HG03103 (cell line): Measurements from ENCODE around the gene FANCD2.
"Not testable (repeated sequence)": the region's sequence is repeated elsewhere in the genome, so short reads cannot be mapped to it uniquely, and the experiment has no call there.

Experiments used
- ATAC-seq: cut with Tn5 transposase; IDR thresholded peaks from one replicate; pipeline ENCODE4 v1.9.1; 2021; ENCODE audit warnings: low read depth; ENCODE audit not compliant: unreplicated experiment

The FANCD2 gene

GRCh38 chr3:10093678-10094077 lies 67.4 kb downstream of the FANCD2 start:
- no peak for ATAC-seq

GRCh38 chr3:10099041-10099440 lies 72.8 kb downstream of the FANCD2 start:
- ATAC-seq, result no peak

- ATAC-seq, result no peak
Observed at GRCh38 chr3:10106919-10107318, 80.7 kb downstream of the FANCD2 start.

GRCh38 chr3:10108091-10108490 lies 81.9 kb downstream of the FANCD2 start, which contains the start of gene FANCD2OS:
FANCD2OS (minus strand) TSS chr3:10108255; CDS start chr3:10104774, 3,481 bp downstream.
- ATAC-seq, result no peak

- ATAC-seq, result peak; percentile 89
Observed at GRCh38 chr3:10115326-10116137, 89.3 kb downstream of the FANCD2 start, which contains the start of gene BRK1. BRK1 (plus strand) TSS chr3:10115675; CDS start chr3:10115702, 27 bp downstream.

- no peak for ATAC-seq
Observed at GRCh38 chr3:10116138-10116460, 89.9 kb downstream of the FANCD2 start.

GRCh38 chr3:10116928-10117327 lies 90.7 kb downstream of the FANCD2 start:
- ATAC-seq, result no peak

- ATAC-seq, result no peak
Observed at GRCh38 chr3:10119376-10119775, 93.1 kb downstream of the FANCD2 start.

- no peak for ATAC-seq
Observed at GRCh38 chr3:10121064-10121463, 94.8 kb downstream of the FANCD2 start.

- no peak for ATAC-seq
Observed at GRCh38 chr3:10122724-10123123, 96.5 kb downstream of the FANCD2 start.

- ATAC-seq, result not testable (repeated sequence)
Observed at GRCh38 chr3:10135872-10136271, 109.6 kb downstream of the FANCD2 start.

GRCh38 chr3:10136426-10137005 lies 110.3 kb downstream of the FANCD2 start:
- ATAC-seq, result no peak

GRCh38 chr3:10137178-10137577 lies 110.9 kb downstream of the FANCD2 start:
- no peak for ATAC-seq

GRCh38 chr3:10140996-10141546 lies 114.8 kb downstream of the FANCD2 start:
- no peak for ATAC-seq

- no peak for ATAC-seq
Observed at GRCh38 chr3:10142707-10143560, 116.7 kb downstream of the FANCD2 start.

GRCh38 chr3:10145685-10146084 lies 119.4 kb downstream of the FANCD2 start:
- no peak for ATAC-seq

GRCh38 chr3:10149226-10149625 lies 123.0 kb downstream of the FANCD2 start:
- no peak for ATAC-seq

- no peak for ATAC-seq
Observed at GRCh38 chr3:10150987-10151386, 124.8 kb downstream of the FANCD2 start.
